OCI-LY1 (cell line): ENCODE data around the gene LRP10.

ENCODE experiments used
- H2AFZ ChIP-seq: fragments of 200-600 bp; sonication (generic), shearing (Covaris generic); 2 replicates; pipeline ENCODE4 v1.6.0; 2014; ENCODE audit warnings: antibody characterized with exemption, mild to moderate bottlenecking, low read length
- H3F3A ChIP-seq: fragments of 200-600 bp; sonication (generic), shearing (Covaris generic); 2 replicates; pipeline ENCODE4 v1.6.0; 2014; ENCODE audit warnings: mild to moderate bottlenecking, antibody characterized with exemption, low read length, moderate library complexity; ENCODE audit not compliant: insufficient read depth
- H3K27ac ChIP-seq: fragments of 200-600 bp; sonication (generic); 2 replicates; pipeline ENCODE4 v1.5.1; 2014; ENCODE audit warnings: low read length, mixed run types, mild to moderate bottlenecking, low read depth; ENCODE audit not compliant: poor library complexity, severe bottlenecking
- H3K27me3 ChIP-seq: fragments of 200-600 bp; sonication (generic); 2 replicates; pipeline ENCODE4 v1.6.0; 2014; ENCODE audit warnings: antibody characterized with exemption, mild to moderate bottlenecking, low read length, moderate library complexity; ENCODE audit not compliant: insufficient read depth
- H3K36me3 ChIP-seq: fragments of 200-600 bp; sonication (generic); 2 replicates; pipeline ENCODE4 v1.6.1; 2014; ENCODE audit warnings: mild to moderate bottlenecking, antibody characterized with exemption, low read length, moderate library complexity, mixed read lengths; ENCODE audit not compliant: insufficient read depth
- H3K4me1 ChIP-seq: fragments of 200-600 bp; sonication (generic); 2 replicates; pipeline ENCODE4 v1.5.1; 2014; ENCODE audit warnings: mild to moderate bottlenecking, low read length, moderate library complexity; ENCODE audit not compliant: insufficient read depth, severe bottlenecking
- H3K4me2 ChIP-seq: fragments of 200-600 bp; sonication (generic), shearing (Covaris generic); 2 replicates; pipeline ENCODE4 v1.6.1; 2014; ENCODE audit warnings: low read length
- H3K4me3 ChIP-seq: fragments of 200-600 bp; sonication (generic); 2 replicates; pipeline ENCODE4 v1.5.1; 2014; ENCODE audit warnings: low read length, low read depth, mild to moderate bottlenecking, mixed read lengths; ENCODE audit not compliant: poor library complexity, severe bottlenecking
- H3K79me2 ChIP-seq: fragments of 200-600 bp; shearing (Covaris generic); 2 replicates; pipeline ENCODE4 v1.6.1; 2016; ENCODE audit warnings: mixed run types, low read length, mixed read lengths; ENCODE audit not compliant: insufficient read depth
- H3K9ac ChIP-seq: fragments of 200-600 bp; sonication (generic), shearing (Covaris generic); 2 replicates; pipeline ENCODE4 v1.6.1; 2014; ENCODE audit warnings: mild to moderate bottlenecking, low read length, mixed read lengths
- H3K9me2 ChIP-seq: fragments of 200-600 bp; sonication (generic), shearing (Covaris generic); 2 replicates; pipeline ENCODE4 v1.6.1; 2014; ENCODE audit warnings: low read depth, mild to moderate bottlenecking, low read length, mixed read lengths
- H3K9me3 ChIP-seq: fragments of 200-600 bp; shearing (Covaris generic); 2 replicates; pipeline ENCODE4 v1.6.1; 2014; ENCODE audit warnings: low read length, mixed read lengths
- H4K20me1 ChIP-seq: fragments of 200-600 bp; sonication (generic), shearing (Covaris generic); 2 replicates; pipeline ENCODE4 v1.6.0; 2016; ENCODE audit warnings: mild to moderate bottlenecking, low read length; ENCODE audit not compliant: insufficient read depth
- CTCF ChIP-seq: fragments of 200-600 bp; sonication (generic), shearing (Covaris generic); IDR thresholded peaks from 2 replicates; pipeline ENCODE4 v1.5.1; 2017; ENCODE audit warnings: mild to moderate bottlenecking, antibody characterized with exemption, low read length, moderate library complexity, mixed read lengths
- EZH2 ChIP-seq: fragments of 200-600 bp; sonication (generic), shearing (Covaris generic); IDR thresholded peaks from 2 replicates; pipeline ENCODE4 v1.8.0; 2017; ENCODE audit warnings: borderline replicate concordance, mixed run types, mild to moderate bottlenecking, antibody characterized with exemption, low read length, moderate library complexity, mixed read lengths

The LRP10 gene

GRCh38 chr14:22915886-22916521 lies 44.5 kb downstream of the LRP10 start:
- Histone ChIP-seq H2AFZ (no peak overlapping the region), H3F3A (0 out of 2 replicates have a peak, but pooled peaks cover 3% of the 10 kb centered on the region), H3K79me2 (peaks cover 60% of the 10 kb centered on the region), H3K4me2 (peak overlapping the region; percentile 95; the same call in 1 of the 2 replicates), H3K27me3 (no peaks in the 10 kb centered on the region), H3K9me2 (no peaks in the 10 kb centered on the region), H4K20me1 (no peaks in the 10 kb centered on the region), H3K9ac (peak overlapping the region; percentile 18; the same call in 1 of the 2 replicates), H3K36me3 (peaks cover 50% of the 10 kb centered on the region), H3K4me3 (no peak overlapping the region), H3K27ac (peak overlapping the region; percentile 29), H3K9me3 (no peaks in the 10 kb centered on the region), H3K4me1 (peaks cover 33% of the 10 kb centered on the region)
- TF ChIP-seq EZH2: no peak
- no peak for TF ChIP-seq CTCF

GRCh38 chr14:22918804-22919600 lies 47.5 kb downstream of the LRP10 start, which contains the start of gene RBM23:
RBM23 (minus strand) TSS chr14:22919149.
- H3K27me3 ChIP-seq: no peaks in the 10 kb centered on the region
- H3F3A ChIP-seq: 0 out of 2 replicates have a peak, but pooled peaks cover 3% of the 10 kb centered on the region
- H3K79me2 ChIP-seq: peaks cover 36% of the 10 kb centered on the region
- peak within 1 kb of the TSS; percentile 5; the same call in 1 of the 2 replicates for H2AFZ ChIP-seq
- no peaks in the 10 kb centered on the region for H4K20me1 ChIP-seq
- TF ChIP-seq EZH2 (no peak), CTCF (no peak)
- H3K9me2 ChIP-seq: no peaks in the 10 kb centered on the region
- H3K27ac ChIP-seq: peak within 1 kb of the TSS; percentile 83
- peaks cover 56% of the 10 kb centered on the region for H3K36me3 ChIP-seq
- H3K9ac ChIP-seq: peak within 1 kb of the TSS; percentile 91
- H3K4me3 ChIP-seq: peak within 1 kb of the TSS; percentile 88
- peaks cover 33% of the 10 kb centered on the region for H3K4me1 ChIP-seq
- H3K4me2 ChIP-seq: peak within 1 kb of the TSS; percentile 95
- no peaks in the 10 kb centered on the region for H3K9me3 ChIP-seq

- Histone ChIP-seq H3F3A (0 out of 2 replicates have a peak, but pooled peaks cover 3% of the 10 kb centered on the region), H3K4me2 (peak overlapping the region; percentile 77), H3K4me3 (peak overlapping the region; percentile 57), H3K9ac (peak overlapping the region; percentile 59), H3K27ac (peak overlapping the region; percentile 83), H3K9me2 (no peaks in the 10 kb centered on the region), H3K9me3 (no peaks in the 10 kb centered on the region), H3K36me3 (peaks cover 61% of the 10 kb centered on the region), H3K27me3 (no peaks in the 10 kb centered on the region), H2AFZ (no peak overlapping the region), H4K20me1 (no peaks in the 10 kb centered on the region), H3K79me2 (peaks cover 32% of the 10 kb centered on the region), H3K4me1 (peaks cover 33% of the 10 kb centered on the region)
- TF ChIP-seq CTCF (no peak), EZH2 (no peak)
Measured at GRCh38 chr14:22919601-22919921, 48.0 kb downstream of the LRP10 start.
